Natural killer cell (primary cell): ENCODE data around the gene CCDC88C. TPM values are rescaled to one million over a fixed set of nuclear protein-coding genes. Genes with fewer than 3 reads are reported as not detected.

Source experiments
- ATAC-seq, 3 donors: fragments of 150-1000 bp in 2 of 3; fragments of 200-7000 bp in 1 of 3; cut with Tn5 transposase; 1 replicate in 1 of 3; 2 replicates in 2 of 3; pipeline ENCODE4 v1.10.0; 2021; ENCODE audit warnings: mild to moderate bottlenecking in 2 of 3, moderate library complexity in 2 of 3
- DNase-seq, 2 donors: peaks; one replicate each; pipeline versions ENCODE4 v3.0.0 to v3.0.0-alpha.2; 2013 to 2021; ENCODE audit warnings: mixed read lengths in 1 of 2
- H3K27ac ChIP-seq: one replicate; pipeline ENCODE4 v1.5.1; 2013; ENCODE audit warnings: mild to moderate bottlenecking, low read length
- H3K27me3 ChIP-seq: one replicate; pipeline ENCODE4 v1.6.1; 2013; ENCODE audit warnings: low read length; ENCODE audit not compliant: control insufficient read depth, insufficient read depth
- H3K36me3 ChIP-seq: one replicate; pipeline ENCODE4 v1.6.1; 2013; ENCODE audit warnings: low read length; ENCODE audit not compliant: control insufficient read depth, insufficient read depth
- H3K4me1 ChIP-seq: one replicate; pipeline ENCODE4 v1.6.1; 2013; ENCODE audit warnings: low read length; ENCODE audit not compliant: control insufficient read depth, insufficient read depth
- H3K4me3 ChIP-seq: one replicate; pipeline ENCODE4 v1.5.1; 2013; ENCODE audit warnings: low read length
- H3K9me3 ChIP-seq: one replicate; pipeline ENCODE4 v1.6.1; 2013; ENCODE audit warnings: low read length; ENCODE audit not compliant: control insufficient read depth, insufficient read depth
- H3K27ac Mint-ChIP-seq, 2 donors: one replicate each; pipeline ENCODE4 v1.8.0; 2022; ENCODE audit warnings: mild to moderate bottlenecking in 2 of 2, mixed read lengths in 2 of 2, moderate library complexity in 1 of 2
- H3K27me3 Mint-ChIP-seq, 2 donors: one replicate each; pipeline ENCODE4 v1.8.0; 2022; ENCODE audit warnings: low read depth in 2 of 2, mixed read lengths in 2 of 2
- H3K36me3 Mint-ChIP-seq: one replicate; pipeline ENCODE4 v1.8.0; 2022; ENCODE audit warnings: mixed read lengths
- H3K4me1 Mint-ChIP-seq, 2 donors: one replicate each; pipeline ENCODE4 v1.8.0; 2022; ENCODE audit warnings: mixed read lengths in 2 of 2
- H3K4me3 Mint-ChIP-seq: one replicate; pipeline ENCODE4 v1.8.0; 2022; ENCODE audit warnings: mild to moderate bottlenecking, moderate library complexity, mixed read lengths
- H3K9me3 Mint-ChIP-seq, 2 donors: one replicate each; pipeline ENCODE4 v1.8.0; 2022; ENCODE audit warnings: mixed read lengths in 2 of 2
- CTCF ChIP-seq: fragments of 200-600 bp; IDR thresholded peaks from one replicate; pipeline ENCODE4 v1.8.0; 2022; ENCODE audit warnings: antibody characterized with exemption
- WGBS: methylation state at CpG from one replicate; pipeline ENCODE4 v1.1.7; 2013; ENCODE audit warnings: missing lambda C conversion rate; ENCODE audit not compliant: insufficient coverage; 5-methylcytosine and 5-hydroxymethylcytosine counted together
- intact Hi-C: fragments of 100-400 bp; cut with micrococcal nuclease; formaldehyde crosslinking; loops from one replicate; pipeline ENCODE4 v1.14.2; 2022
- total RNA-seq, 4 donors: library from RNA; stranded (reverse); fragments of 120-200 nt in 1 of 4; gene quantifications; one replicate each; pipeline versions ENCODE4 v1.2.3 to v1.2.4, GENCODE V29; 2013 to 2022

Gene CCDC88C
- total RNA-seq, 3 donors from 2014 or later (not counting 1 experiment from before 2014, with no cell fraction given): 432 to 516 (median 438) TPM

GRCh38 chr14:91388551-91388975, 29.1 kb downstream of the CCDC88C start:
- H3K27ac ChIP-seq: peak overlapping the region; percentile 64
- WGBS: 43% methylated on average over 13 of the region's 13 CpGs
- Mint-ChIP-seq H3K4me1 (peaks cover 76 to 88% of the 10 kb centered on the region in 2 donors), H3K4me3 (peak overlapping the region; percentile 43), H3K27ac (peak overlapping the region; percentile 96 to 98), H3K36me3 (no peaks in the 10 kb centered on the region), H3K9me3 (no peaks in the 10 kb centered on the region), H3K27me3 (no peaks in the 10 kb centered on the region)
- H3K4me3 ChIP-seq: no peak overlapping the region
- peaks cover 12% of the 10 kb centered on the region for H3K36me3 ChIP-seq
- no peak for TF ChIP-seq CTCF
- peak in 1 of 2 donors; percentile 78 for DNase-seq
- H3K9me3 ChIP-seq: no peaks in the 10 kb centered on the region
- H3K27me3 ChIP-seq: no peaks in the 10 kb centered on the region
- intact Hi-C loops: no loop called here
- peak; percentile 46 to 71 (median 46) for ATAC-seq
- H3K4me1 ChIP-seq: peaks cover 98% of the 10 kb centered on the region

DNA sequence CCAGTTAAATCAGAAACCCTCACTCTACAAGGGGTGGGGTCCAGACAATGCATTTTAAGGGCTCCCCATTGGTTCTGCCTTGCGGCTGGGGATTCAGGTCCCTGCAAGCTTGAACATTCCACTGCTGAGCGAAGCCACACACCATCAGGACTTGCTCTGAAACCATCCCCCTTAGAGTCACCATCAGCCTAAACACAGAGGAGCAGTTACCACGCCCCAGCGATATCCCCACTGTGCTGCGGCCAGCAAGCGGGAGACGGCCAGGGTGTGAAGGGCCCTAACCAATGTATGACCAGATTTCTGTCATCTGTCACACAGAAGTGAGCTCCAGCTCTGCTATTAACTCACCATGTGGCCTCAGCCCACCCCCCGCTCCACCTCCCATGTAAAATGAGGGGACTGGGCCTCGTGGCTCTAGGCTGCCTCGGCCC, 29.7 kb downstream of the CCDC88C start:
- intact Hi-C loops: loop anchor here (1.0 to 2.0 kb wide), 2 partner anchors 9 to 21 kb away; no protein-coding TSS in a partner anchor
- Histone ChIP-seq H3K9me3 (no peaks in the 10 kb centered on the region), H3K27ac (peak overlapping the region; percentile 64), H3K36me3 (peaks cover 14% of the 10 kb centered on the region), H3K4me3 (no peak overlapping the region), H3K4me1 (peaks cover 98% of the 10 kb centered on the region), H3K27me3 (no peaks in the 10 kb centered on the region)
- peak overlapping the region; percentile 43 for H3K4me3 Mint-ChIP-seq
- no peaks in the 10 kb centered on the region for H3K36me3 Mint-ChIP-seq
- no peaks in the 10 kb centered on the region for H3K27me3 Mint-ChIP-seq
- no peak for TF ChIP-seq CTCF
- peaks cover 77 to 89% of the 10 kb centered on the region in 2 donors for H3K4me1 Mint-ChIP-seq
- WGBS: 62% methylated on average over 10 of the region's 10 CpGs
- no peaks in the 10 kb centered on the region for H3K9me3 Mint-ChIP-seq
- ATAC-seq (peak in 2 of 3 donors; percentile 7 to 22), DNase-seq (no peak)
- peak overlapping the region; percentile 96 to 98 for H3K27ac Mint-ChIP-seq

DNA sequence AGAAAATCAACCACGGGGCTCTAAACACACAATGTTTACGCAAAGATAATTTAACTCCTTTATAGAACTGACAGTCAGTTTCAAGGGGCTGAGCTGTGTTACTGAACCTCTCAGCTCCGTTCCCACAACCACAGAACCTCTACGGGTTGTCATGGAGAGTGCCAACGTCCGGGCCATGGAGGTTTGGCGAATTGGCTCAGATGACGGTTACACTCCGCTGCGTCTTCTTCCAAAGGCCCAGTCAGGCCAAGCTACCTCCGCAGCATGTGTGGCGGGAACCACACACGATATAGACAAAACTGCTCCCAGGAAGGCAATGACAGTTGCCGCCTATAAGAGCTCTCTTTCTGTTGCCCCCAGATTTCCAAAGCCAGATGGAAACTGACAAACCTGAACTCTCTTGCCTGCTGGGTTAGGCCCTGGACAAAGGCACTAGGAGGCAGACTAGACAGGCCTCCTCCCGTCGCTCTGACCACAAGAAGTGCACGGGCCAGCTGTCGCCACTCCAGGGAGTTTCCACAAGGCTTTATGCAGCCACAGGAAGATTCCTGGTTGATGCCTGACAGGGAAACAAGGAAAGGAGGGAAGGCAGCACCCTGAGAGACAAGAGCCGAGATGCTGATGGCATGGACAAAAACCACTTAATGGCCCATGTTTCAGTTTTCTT, 30.3 kb downstream of the CCDC88C start:
- H3K4me1 Mint-ChIP-seq: peaks cover 77 to 89% of the 10 kb centered on the region in 2 donors
- Histone ChIP-seq H3K4me3 (no peak overlapping the region), H3K27me3 (no peaks in the 10 kb centered on the region), H3K36me3 (peaks cover 14% of the 10 kb centered on the region), H3K4me1 (peaks cover 98% of the 10 kb centered on the region), H3K9me3 (no peaks in the 10 kb centered on the region), H3K27ac (peak overlapping the region; percentile 64)
- H3K27ac Mint-ChIP-seq: peak overlapping the region; percentile 96 to 98
- WGBS: 58% methylated on average over 19 of the region's 19 CpGs
- no peaks in the 10 kb centered on the region for H3K9me3 Mint-ChIP-seq
- peak overlapping the region; percentile 76 for H3K4me3 Mint-ChIP-seq
- ATAC-seq (peak in 2 of 3 donors; percentile 10 to 25), DNase-seq (no peak)
- intact Hi-C loops: loop anchor here (1.0 to 2.0 kb wide), 2 partner anchors 10 to 21 kb away; no protein-coding TSS in a partner anchor
- no peaks in the 10 kb centered on the region for H3K36me3 Mint-ChIP-seq
- no peak for TF ChIP-seq CTCF
- no peaks in the 10 kb centered on the region for H3K27me3 Mint-ChIP-seq
